Measurements from ENCODE around the gene ZMAT2. TPM values are rescaled to one million over a fixed set of nuclear protein-coding genes. Genes with fewer than 3 reads are reported as not detected.

Gene ZMAT2
- total and polyA plus RNA-seq, 2 experiments from 2014 or later = 42.1 to 47.0 TPM

DNA sequence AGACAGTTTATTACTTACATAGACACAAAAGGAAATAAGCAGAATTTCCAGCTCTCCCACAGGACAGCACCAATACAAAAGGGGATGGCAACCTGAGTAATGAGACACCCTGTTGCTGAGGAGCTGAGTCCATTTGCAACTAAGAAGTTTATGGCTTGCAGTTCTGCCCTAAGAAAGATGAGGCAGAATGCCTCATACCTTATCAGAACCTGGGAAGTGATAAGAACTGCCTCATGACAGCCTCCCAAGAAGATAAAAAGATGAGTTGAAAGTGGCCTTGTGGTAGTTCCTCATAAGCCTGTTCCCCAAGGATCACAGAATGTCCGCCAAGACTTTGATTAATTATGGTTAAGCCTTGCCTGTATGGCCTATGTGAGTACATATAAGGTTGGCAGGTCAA lies 41.7 kb downstream of the ZMAT2 start:
- H3K4me1 ChIP-seq (ENCODE audit: low read depth) = no peaks in the 10 kb centered on the region
- no peaks in the 10 kb centered on the region for H3K27me3 ChIP-seq
- H3K27ac ChIP-seq = no peak overlapping the region
- TF ChIP-seq, protein P1, sequence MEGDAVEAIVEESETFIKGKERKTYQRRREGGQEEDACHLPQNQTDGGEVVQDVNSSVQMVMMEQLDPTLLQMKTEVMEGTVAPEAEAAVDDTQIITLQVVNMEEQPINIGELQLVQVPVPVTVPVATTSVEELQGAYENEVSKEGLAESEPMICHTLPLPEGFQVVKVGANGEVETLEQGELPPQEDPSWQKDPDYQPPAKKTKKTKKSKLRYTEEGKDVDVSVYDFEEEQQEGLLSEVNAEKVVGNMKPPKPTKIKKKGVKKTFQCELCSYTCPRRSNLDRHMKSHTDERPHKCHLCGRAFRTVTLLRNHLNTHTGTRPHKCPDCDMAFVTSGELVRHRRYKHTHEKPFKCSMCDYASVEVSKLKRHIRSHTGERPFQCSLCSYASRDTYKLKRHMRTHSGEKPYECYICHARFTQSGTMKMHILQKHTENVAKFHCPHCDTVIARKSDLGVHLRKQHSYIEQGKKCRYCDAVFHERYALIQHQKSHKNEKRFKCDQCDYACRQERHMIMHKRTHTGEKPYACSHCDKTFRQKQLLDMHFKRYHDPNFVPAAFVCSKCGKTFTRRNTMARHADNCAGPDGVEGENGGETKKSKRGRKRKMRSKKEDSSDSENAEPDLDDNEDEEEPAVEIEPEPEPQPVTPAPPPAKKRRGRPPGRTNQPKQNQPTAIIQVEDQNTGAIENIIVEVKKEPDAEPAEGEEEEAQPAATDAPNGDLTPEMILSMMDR (IDR thresholded peaks at IDR 0.05; ENCODE audit: low read depth, low read length) = no peak
- H3K4me3 ChIP-seq = no peak overlapping the region
- H3K36me3 ChIP-seq = no peaks in the 10 kb centered on the region
- no peaks in the 10 kb centered on the region for H3K9me3 ChIP-seq (ENCODE audit: low read depth)
- DNase-seq (ENCODE audit: low read depth in 1 of 2, low spot score in 1 of 2) = no peak

DNA sequence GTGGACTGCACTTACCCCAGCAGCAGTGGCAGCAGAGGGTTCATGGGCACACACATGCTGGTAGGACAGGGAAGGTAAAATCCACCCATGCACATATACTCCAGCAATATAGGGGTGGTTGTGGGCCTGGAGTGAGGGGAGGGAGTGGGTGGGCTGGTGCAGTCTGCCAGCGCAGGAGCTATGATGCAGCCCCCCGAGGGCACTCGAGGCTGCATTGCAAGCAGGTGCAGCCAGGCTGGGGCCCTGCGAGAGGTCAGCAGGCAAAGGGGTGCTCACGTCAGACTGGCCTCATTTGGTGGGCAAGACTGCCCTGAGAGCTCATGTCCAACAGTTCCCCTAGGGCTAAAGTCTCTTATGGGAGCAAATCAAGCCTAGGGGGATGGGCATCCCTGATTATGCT lies 53.3 kb downstream of the ZMAT2 start:
- H3K36me3 ChIP-seq = no peaks in the 10 kb centered on the region
- no peaks in the 10 kb centered on the region for H3K4me1 ChIP-seq (ENCODE audit: low read depth)
- no peak for DNase-seq (ENCODE audit: low read depth in 1 of 2, low spot score in 1 of 2)
- TF ChIP-seq, protein P1 (IDR thresholded peaks at IDR 0.05; ENCODE audit: low read depth, low read length) = no peak
- no peaks in the 10 kb centered on the region for H3K27me3 ChIP-seq
- no peak overlapping the region for H3K4me3 ChIP-seq
- H3K27ac ChIP-seq = no peak overlapping the region
- no peaks in the 10 kb centered on the region for H3K9me3 ChIP-seq (ENCODE audit: low read depth)

Other genes starting within 250 kb of the ZMAT2 start
- gene EIF4EBP3, start 152.8 kb upstream of the ZMAT2 start, total RNA-seq = 3.1 and 5.3 TPM in 2 replicates
- 6.6 and 24.8 TPM in 2 replicates for gene EIF4EBP3, start 152.8 kb upstream of the ZMAT2 start, polyA plus RNA-seq
- gene SRA1, start 143.0 kb upstream of the ZMAT2 start, total RNA-seq = 22.8 and 43.9 TPM in 2 replicates
- 51.5 and 80.6 TPM in 2 replicates for gene SRA1, start 143.0 kb upstream of the ZMAT2 start, polyA plus RNA-seq
- gene APBB3, start 135.8 kb upstream of the ZMAT2 start, total RNA-seq = 34.2 and 45.4 TPM in 2 replicates
- 61.8 and 66.2 TPM in 2 replicates for gene APBB3, start 135.8 kb upstream of the ZMAT2 start, polyA plus RNA-seq
- gene SLC35A4, start 135.6 kb upstream of the ZMAT2 start, total RNA-seq = 29.5 and 32.3 TPM in 2 replicates
- gene SLC35A4, start 135.6 kb upstream of the ZMAT2 start, polyA plus RNA-seq = 67.9 and 80.7 TPM in 2 replicates
- gene CD14, start 67.3 kb upstream of the ZMAT2 start, total RNA-seq = 1.4 TPM in 1 of 2 replicates, not detected in the other
- 0.10 TPM in 1 of 2 replicates, not detected in the other for gene CD14, start 67.3 kb upstream of the ZMAT2 start, polyA plus RNA-seq
- 77.1 and 234 TPM in 2 replicates for gene TMCO6, start 61.0 kb upstream of the ZMAT2 start, total RNA-seq
- gene TMCO6, start 61.0 kb upstream of the ZMAT2 start, polyA plus RNA-seq = 14.2 and 17.2 TPM in 2 replicates
- gene NDUFA2, start 52.8 kb upstream of the ZMAT2 start, total RNA-seq = 65.5 and 113 TPM in 2 replicates
- gene NDUFA2, start 52.8 kb upstream of the ZMAT2 start, polyA plus RNA-seq = 243 and 273 TPM in 2 replicates
- gene IK, start 52.6 kb upstream of the ZMAT2 start, total RNA-seq = 80.4 and 104 TPM in 2 replicates
- gene IK, start 52.6 kb upstream of the ZMAT2 start, polyA plus RNA-seq = 119 and 125 TPM in 2 replicates
- 17.2 and 23.8 TPM in 2 replicates for gene WDR55, start 35.5 kb upstream of the ZMAT2 start, total RNA-seq
- gene WDR55, start 35.5 kb upstream of the ZMAT2 start, polyA plus RNA-seq = 17.7 and 21.1 TPM in 2 replicates
- gene DND1, start 26.9 kb upstream of the ZMAT2 start, total RNA-seq = 1.0 and 2.1 TPM in 2 replicates
- 0.86 and 0.94 TPM in 2 replicates for gene DND1, start 26.9 kb upstream of the ZMAT2 start, polyA plus RNA-seq
- 43.0 and 50.1 TPM in 2 replicates for gene HARS1, start 9.1 kb upstream of the ZMAT2 start, total RNA-seq
- 72.9 and 94.1 TPM in 2 replicates for gene HARS1, start 9.1 kb upstream of the ZMAT2 start, polyA plus RNA-seq
- 27.8 and 30.9 TPM in 2 replicates for gene HARS2, start 9.0 kb upstream of the ZMAT2 start, total RNA-seq
- 33.6 and 39.9 TPM in 2 replicates for gene HARS2, start 9.0 kb upstream of the ZMAT2 start, polyA plus RNA-seq
- 0.25 TPM in 1 of 2 replicates, not detected in the other for gene PCDHA1, start 85.7 kb downstream of the ZMAT2 start, total RNA-seq
- gene PCDHA1, start 85.7 kb downstream of the ZMAT2 start, polyA plus RNA-seq = 0.29 and 0.69 TPM in 2 replicates
- gene PCDHA2, start 94.4 kb downstream of the ZMAT2 start, total RNA-seq = 4.5 and 5.1 TPM in 2 replicates
- gene PCDHA2, start 94.4 kb downstream of the ZMAT2 start, polyA plus RNA-seq = 2.7 and 5.3 TPM in 2 replicates
- gene PCDHA3, start 100.6 kb downstream of the ZMAT2 start, total RNA-seq = 1.1 and 2.3 TPM in 2 replicates
- 1.8 and 2.9 TPM in 2 replicates for gene PCDHA3, start 100.6 kb downstream of the ZMAT2 start, polyA plus RNA-seq
- gene PCDHA4, start 106.6 kb downstream of the ZMAT2 start, total RNA-seq = 14.2 and 14.3 TPM in 2 replicates
- gene PCDHA4, start 106.6 kb downstream of the ZMAT2 start, polyA plus RNA-seq = 6.1 and 9.1 TPM in 2 replicates
- gene PCDHA5, start 121.2 kb downstream of the ZMAT2 start, total RNA-seq = 1.5 and 1.8 TPM in 2 replicates
- gene PCDHA5, start 121.2 kb downstream of the ZMAT2 start, polyA plus RNA-seq = 0.09 and 0.53 TPM in 2 replicates
- 2.6 and 16.9 TPM in 2 replicates for gene PCDHA6, start 127.5 kb downstream of the ZMAT2 start, total RNA-seq
- gene PCDHA6, start 127.5 kb downstream of the ZMAT2 start, polyA plus RNA-seq = 1.3 and 7.7 TPM in 2 replicates
- 1.2 and 2.7 TPM in 2 replicates for gene PCDHA7, start 133.8 kb downstream of the ZMAT2 start, total RNA-seq
- 0.37 TPM in 1 of 2 replicates, not detected in the other for gene PCDHA7, start 133.8 kb downstream of the ZMAT2 start, polyA plus RNA-seq
- 1.1 and 1.8 TPM in 2 replicates for gene PCDHA8, start 140.7 kb downstream of the ZMAT2 start, total RNA-seq
- 0.44 and 1.2 TPM in 2 replicates for gene PCDHA8, start 140.7 kb downstream of the ZMAT2 start, polyA plus RNA-seq
- 1.6 and 2.2 TPM in 2 replicates for gene PCDHA9, start 147.9 kb downstream of the ZMAT2 start, total RNA-seq
- gene PCDHA9, start 147.9 kb downstream of the ZMAT2 start, polyA plus RNA-seq = 0.70 and 0.72 TPM in 2 replicates
- 11.3 and 14.4 TPM in 2 replicates for gene PCDHA10, start 155.4 kb downstream of the ZMAT2 start, total RNA-seq
- 10.2 and 12.3 TPM in 2 replicates for gene PCDHA10, start 155.4 kb downstream of the ZMAT2 start, polyA plus RNA-seq
- gene PCDHA11, start 168.5 kb downstream of the ZMAT2 start, total RNA-seq = 9.9 and 10.8 TPM in 2 replicates
- gene PCDHA11, start 168.5 kb downstream of the ZMAT2 start, polyA plus RNA-seq = 6.1 and 7.5 TPM in 2 replicates
- 9.5 and 10.5 TPM in 2 replicates for gene PCDHA12, start 174.9 kb downstream of the ZMAT2 start, total RNA-seq
- gene PCDHA12, start 174.9 kb downstream of the ZMAT2 start, polyA plus RNA-seq = 0.71 and 1.7 TPM in 2 replicates
- gene PCDHA13, start 181.7 kb downstream of the ZMAT2 start, total RNA-seq = 2.1 and 2.3 TPM in 2 replicates
- gene PCDHA13, start 181.7 kb downstream of the ZMAT2 start, polyA plus RNA-seq = 0.27 and 0.34 TPM in 2 replicates
- 16.7 and 20.8 TPM in 2 replicates for gene PCDHAC1, start 225.9 kb downstream of the ZMAT2 start, total RNA-seq
- 3.4 and 5.1 TPM in 2 replicates for gene PCDHAC1, start 225.9 kb downstream of the ZMAT2 start, polyA plus RNA-seq